Muscle of arm (tissue), 12 donors: ENCODE data around the gene AQP2. TPM values are rescaled to one million over a fixed set of nuclear protein-coding genes. Genes with fewer than 3 reads are reported as not detected.

Experiments used
- DNase-seq: peaks from one replicate; pipeline ENCODE4 v3.0.0-alpha.2; 2013
- polyA plus RNA-seq, 12 donors: library from polyadenylated mRNA; unstranded; fragments of 120-200 nt; gene quantifications; one replicate each; pipeline ENCODE4 v1.2.1, GENCODE V29; 2013; ENCODE audit not compliant: insufficient read length in 12 of 12

Gene AQP2
- polyA plus RNA-seq, 12 donors = 0.05 to 0.40 (median 0.16) TPM; not detected in 7

DNA sequence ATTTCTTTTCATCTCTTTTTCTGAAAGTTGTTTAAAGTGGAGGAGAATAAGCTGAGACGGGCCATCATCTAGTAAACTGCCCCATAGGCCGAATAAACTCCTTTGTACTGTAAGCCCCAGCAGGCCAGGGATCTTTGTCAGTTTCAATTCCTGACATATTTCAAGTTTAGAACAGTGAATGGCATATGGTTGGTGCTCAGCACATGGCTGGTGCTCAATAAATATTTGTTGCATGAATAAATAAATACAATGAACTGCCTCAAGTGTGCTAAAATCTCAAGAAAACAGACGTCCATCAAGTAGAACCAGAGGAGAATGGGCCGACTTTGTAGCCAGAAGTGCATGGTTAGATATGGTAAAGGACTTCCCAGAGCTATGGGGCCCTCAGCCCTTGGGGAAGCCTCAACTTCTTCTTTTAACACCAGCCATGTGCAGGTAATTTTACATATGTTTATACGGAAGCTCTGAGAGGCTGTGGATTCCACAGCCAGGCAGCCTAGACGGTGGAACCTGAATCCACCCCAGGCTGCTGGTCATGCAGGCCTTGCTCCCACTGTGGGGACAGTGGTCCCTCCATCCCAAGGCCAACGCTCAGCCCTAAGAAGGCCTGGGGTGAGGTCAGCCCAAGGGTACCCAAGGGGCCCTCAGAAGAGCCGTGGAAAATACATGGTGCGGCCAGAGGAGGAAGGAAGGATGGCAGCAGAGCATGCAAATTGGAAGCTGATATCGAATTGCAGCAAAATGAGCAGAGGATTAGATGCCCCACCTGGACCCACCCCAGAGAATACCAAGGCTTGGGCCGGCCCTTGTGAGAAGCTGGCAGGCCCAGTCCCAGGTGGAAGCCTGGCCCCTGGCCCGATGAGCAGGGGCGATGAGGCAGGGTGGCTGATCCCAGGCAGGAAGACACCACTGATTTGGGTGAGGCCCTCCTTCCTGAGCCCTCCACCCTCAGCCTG is 8.7 kb upstream of the AQP2 start:
- DNase-seq = no peak

DNA sequence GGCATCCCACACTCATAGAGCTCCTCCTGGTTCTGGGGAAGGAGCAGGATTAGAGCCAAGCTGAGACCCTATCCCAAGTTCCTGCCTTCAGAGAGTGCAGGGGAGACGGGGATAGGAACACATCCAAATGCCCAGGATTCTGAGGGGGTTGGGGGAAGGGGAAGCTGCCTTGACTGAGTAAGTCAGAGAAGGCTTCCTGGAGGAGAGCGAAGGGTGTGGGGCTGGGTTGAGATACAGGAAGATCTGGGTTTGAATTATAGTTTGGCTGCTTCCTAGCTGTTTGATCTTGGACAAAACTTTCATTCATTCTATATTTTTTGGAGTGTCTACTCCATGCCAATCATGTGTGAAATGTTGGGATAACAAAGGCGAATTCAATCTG is 8.0 kb upstream of the AQP2 start:
- no peak for DNase-seq

DNA sequence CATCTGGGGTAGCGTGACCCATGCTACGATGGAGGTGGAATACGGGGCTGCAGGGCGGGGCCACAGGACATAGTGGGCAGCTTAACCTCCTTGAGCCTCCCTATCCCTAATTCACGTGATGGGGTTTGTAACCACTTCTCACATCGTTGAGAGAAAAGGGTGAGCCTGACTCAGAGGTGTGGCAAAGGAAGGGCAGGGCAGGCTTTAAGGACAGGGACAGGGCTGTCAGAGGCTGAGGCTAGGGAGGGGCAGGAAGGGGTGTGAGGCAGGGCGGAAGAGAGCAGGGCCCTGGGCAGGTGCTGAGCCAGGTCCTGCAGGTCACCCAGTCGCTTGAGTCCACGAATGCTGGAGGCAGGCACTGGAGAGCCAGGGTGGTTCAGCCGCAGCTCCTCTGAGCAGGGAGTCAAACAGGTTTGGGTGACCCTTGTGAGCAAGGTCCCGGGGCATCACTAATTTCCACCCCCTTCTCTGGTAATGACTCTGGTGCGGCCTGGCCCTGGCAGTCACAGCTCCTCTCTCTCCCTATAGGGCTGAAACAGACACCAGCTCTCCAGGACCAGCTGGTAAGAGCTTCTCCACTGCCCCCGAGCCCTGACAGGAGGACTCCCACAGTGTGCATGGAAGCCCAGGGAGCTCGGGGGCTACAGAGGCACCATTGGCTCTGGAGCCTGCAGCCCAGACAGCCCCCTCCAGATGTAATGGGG is 7.5 kb upstream of the AQP2 start:
- DNase-seq = no peak

GRCh38 chr12:49943625-49943960 is 6.9 kb upstream of the AQP2 start:
- no peak for DNase-seq

- no peak for DNase-seq
Observed at GRCh38 chr12:49944046-49944445, 6.5 kb upstream of the AQP2 start.

- no peak for DNase-seq
Observed at GRCh38 chr12:49944718-49945117, 5.8 kb upstream of the AQP2 start.

DNA sequence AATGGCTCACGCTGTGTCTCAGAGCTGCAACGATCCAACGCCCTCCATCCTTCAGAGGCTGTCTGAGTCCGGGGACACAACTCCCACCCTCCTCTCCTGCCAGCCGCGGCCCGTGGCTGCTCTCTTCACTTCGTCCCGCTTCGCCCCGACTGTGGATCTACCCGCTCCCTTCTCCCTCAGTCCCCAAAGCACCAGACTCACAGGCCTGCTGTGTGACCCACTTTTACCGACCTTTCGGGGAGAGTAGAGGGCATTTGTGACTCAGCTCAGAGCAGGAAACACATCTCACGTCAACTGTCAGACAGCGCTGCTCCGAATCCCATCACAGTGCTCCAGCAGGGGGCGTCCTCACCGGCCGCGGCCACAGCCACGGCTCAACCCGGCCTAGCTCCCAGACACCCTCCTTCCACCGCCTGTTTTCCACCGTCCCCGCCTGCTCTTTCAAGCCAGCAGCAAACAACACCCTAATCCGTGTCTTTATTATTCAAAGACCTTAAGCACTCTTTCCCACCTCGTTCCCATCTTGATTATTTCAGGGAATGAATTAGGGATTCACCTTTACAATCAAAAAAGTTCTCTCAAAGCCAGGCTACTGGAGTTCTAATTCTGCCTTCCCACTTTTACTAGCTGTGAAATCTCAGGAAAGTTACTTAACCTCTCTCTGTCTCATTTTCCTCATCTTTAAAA is 5.0 kb upstream of the AQP2 start:
- peak; percentile 85 for DNase-seq

DNA sequence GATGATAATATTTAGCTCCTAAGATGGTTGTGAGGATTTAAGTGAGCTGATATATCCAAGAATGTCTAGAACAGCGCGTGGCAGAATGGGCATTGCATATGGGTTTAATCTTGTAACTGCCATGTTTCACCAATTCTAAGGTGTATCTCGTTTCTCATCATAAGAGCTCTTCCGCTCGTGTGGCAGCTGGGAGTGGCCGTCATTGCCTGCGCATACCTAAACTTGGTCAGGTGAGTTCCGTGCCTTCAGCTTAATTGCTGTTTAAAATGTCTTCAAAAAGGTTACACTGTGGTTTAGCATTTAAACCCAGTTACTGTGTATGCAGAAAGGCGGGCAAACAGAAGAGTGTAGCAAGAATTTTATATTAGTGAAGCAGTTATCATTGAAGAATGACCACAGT is 4.5 kb upstream of the AQP2 start:
- DNase-seq = no peak

- no peak for DNase-seq
Observed at GRCh38 chr12:49946497-49946896, 4.0 kb upstream of the AQP2 start.

DNA sequence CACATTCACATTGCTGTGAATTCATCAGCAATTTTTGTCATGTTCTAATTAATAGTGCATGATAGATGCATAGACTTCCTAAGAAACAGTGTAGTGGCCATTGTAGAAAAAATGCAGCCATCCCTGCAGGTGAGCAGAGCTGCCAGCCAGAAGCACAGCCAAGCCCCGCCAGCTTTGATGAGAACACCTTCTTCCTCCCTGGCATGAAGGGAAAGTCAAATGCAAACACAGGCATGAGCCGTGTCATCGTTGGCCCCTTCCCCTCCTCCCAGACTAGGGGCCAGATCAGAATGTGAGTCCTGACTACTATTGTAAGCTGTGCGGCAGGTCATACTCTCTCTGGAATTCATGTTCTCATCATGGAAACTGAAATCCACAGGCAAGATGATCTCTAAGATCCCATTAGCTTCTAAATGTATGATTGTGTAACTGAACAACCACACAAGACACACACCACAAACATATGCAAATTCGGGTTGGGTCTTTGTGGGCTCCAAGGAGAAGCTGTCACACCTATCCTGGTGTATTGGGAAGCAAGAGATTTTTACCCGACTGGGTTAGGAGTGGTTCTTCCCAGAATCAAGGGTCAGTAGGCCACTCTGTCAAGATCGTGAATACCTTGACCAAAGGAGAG is 2.8 kb upstream of the AQP2 start:
- no peak for DNase-seq

DNA sequence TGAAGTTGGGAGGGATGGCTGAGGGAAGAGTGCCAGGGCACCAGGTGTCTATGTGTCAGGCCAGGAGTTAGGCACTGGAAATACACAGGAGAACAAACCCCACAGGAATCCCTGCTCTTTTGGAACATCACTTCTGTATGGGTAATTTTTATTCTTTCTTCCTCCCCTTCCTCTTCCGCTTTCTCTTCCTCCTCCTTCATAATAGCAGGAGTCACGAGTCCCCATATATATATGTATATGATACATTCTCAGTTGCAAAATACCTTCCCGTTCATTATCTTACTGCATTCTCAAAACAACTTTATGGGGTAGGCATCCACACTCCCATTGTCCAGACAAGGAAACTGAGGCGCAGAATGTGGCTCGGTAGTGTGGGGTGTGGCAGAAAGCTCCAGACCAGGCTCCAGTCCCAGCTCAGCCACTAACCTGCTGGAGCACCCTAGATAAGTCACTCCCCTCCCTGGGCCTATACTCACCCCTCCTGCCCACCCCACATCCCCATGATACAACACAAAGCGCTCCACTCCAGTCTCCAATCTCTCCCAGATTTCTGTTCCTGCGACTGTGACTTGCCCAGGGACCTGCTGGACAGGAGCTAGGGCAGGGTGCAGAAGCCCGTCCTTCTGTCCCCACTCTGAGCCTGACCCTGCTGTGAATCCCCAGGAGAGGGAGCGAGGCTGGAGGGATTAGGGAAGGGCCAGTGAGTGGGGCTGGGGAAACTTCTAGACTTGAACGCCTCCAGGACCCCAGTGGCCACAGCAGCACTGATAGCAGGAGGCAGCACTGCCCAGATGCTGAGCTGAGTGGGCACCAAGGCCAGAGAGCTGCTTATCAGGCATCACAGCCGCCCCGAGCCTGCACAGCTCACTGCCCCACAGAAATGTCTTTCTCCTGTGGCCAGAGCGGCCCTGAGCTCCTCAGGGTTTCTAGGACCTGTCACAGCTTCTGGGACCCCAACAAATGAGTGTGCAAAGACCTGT is 1.4 kb upstream of the AQP2 start:
- DNase-seq = no peak

GRCh38 chr12:49949866-49950265 is 671 bp upstream of the AQP2 start:
- DNase-seq = no peak

DNA sequence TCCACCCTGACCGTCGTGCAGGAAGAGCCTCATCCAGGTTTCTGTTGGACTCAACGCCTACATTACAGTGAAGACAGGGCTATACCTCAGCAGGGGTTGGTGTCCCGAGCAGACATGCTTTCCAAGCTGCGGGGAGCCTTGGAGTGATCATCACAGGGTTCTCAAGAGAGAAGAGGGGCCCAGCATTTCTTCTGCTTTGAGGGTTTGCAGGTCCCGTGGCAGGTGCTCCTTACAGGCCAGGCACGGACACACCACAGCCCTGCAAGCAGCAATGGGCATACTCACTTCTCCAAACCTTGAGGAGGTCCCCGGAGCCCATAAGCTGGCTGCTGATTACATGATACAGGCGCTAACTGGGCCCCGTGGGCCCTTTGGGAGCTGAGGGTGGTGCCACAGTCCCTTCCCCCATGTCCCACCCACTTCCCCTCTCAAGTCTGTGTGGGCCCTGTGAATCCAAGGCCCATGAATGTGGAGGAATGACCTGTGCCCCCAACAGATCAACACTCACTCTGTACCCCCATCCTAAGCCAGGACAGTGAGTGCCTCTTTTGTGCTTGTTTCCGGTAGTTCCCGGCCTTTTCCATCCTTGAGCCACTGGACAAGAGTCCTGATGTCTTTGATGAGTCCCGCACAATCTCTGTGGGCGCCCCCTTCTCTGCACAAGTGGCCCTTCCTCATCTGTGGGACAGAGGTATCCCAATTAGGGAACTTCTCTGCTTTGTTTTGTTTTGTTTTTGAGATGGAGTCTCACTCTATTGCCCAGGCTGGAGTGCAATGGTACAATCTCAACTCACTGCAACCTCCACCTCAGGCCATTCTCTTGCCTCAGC is 1.1 kb downstream of the AQP2 start:
- DNase-seq = no peak

DNA sequence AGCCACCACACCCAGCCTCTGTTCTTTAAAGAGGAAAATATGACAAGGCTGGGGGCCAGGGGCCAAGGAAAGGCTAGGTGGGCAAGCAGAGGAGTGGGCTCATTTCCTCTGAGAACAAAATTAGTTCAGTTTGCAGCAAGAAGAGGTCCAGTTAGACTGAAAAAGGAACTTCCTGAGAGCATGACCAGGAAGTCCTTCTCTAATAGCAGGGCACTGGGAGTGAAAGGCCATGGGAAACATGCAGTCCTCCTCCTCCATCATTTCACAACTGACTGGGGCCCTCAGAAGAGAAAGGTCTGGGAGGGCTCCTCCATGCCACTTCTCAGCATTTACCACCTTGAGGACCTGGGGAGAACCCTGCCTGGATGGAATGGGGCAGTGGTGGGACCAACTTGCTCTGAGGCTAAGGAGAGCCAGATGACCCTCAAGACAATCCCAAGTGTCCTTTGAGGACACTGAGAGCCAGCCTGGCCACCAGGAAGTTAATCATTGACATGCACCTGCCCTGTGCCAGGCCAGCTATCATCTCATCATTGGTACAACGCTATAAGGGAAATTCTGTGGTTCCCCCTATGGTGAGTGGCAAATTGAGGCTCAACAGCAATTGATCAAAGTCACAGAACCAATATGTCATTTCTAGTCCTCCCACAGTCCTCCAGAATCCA is 2.0 kb downstream of the AQP2 start:
- no peak for DNase-seq

DNA sequence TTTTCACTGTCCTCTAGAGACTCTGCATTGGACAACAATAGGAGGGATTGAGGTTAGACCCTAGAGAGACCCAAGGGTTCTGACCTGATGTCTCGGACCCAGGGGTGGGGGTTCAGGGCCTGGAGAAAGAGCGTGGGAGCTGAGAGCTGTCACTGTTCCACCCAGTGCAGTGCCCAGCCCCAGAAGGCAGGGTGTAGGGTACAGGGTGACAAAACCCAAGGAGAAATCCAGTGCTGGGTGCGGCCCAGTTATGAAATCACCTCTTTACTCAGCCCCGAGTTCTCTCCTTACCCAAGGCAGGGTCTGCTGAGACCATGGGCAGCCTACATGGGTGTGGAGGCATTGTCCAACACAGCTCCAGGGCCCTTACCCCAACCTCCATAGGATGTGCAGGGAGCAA is 2.6 kb downstream of the AQP2 start:
- DNase-seq = no peak

GRCh38 chr12:49953961-49954846 is 3.7 kb downstream of the AQP2 start:
- no peak for DNase-seq

- no peak for DNase-seq
Observed at GRCh38 chr12:49954863-49955830, 4.6 kb downstream of the AQP2 start.
